HTERT RPE-1 (cell line): ENCODE measurements around the gene GMPS.
"Not testable (repeated sequence)": the region's sequence is repeated elsewhere in the genome, so short reads cannot be mapped to it uniquely, and the experiment has no call there.

Experiments
- in situ Hi-C: fragments of 300-500 bp; cut with MboI; formaldehyde crosslinking; loops from 4 replicates; pipeline ENCODE4 v1.14.3; 2020; ENCODE audit warnings: low sequenced_read_pairs

Gene GMPS

GRCh38 chr3:155871746-155872158, 1.3 kb downstream of the GMPS start:
- in situ Hi-C loops: no loop called here

DNA sequence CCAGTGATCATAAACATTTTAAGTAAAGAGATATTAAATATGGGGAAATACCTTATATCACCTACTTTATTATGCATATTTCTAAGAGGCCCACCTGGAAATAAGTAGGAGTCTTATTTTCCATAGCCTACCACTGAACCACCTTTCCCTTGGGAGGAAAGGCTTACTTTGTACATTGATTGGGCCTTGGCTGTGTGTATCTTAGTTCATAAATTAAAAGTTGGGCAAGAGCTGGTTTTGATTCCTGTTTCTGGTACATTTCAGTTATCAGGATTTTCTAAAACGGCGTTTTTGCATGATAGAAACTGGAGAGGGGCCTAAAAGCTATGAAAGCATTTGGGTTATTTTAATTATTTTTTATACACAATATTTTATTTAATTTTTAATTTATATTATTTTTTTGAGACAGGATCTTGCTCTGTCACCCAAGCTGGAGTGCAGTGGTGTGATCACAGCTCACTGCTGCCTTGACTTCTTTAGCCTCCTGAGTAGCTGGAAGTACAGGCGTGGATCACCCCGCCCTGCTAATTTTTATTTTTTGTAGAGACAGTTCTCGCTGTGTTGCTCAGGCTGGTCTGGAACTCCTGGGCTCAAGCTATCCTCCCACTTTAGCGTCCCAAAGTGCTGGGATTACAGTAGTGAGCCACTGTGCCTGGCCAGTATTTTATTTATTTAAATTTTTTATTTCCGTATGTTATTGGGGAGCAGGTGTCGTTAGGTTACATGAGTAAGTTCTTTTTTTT, 2.6 kb downstream of the GMPS start:
- in situ Hi-C loops: no loop called here

DNA sequence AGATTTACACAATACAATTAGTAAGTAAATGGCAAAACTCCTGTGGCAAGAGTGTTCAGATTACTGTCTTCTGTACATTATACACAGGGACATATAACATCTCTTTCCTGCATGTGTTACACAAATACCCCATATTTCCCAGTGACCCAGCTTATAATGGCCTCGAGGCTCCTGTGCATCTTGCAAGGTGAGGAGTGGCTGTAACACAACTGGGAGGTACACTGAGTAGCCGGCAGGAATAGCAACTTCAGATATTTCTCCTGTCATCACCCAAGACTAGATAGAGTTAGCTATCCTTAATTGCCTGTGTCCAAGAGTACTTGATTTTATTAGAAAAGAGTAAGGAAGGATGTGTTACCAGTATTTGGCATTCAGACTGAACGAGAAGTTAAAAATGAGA, 5.6 kb downstream of the GMPS start:
- in situ Hi-C loops: no loop called here

- in situ Hi-C loops: no loop called here
Observed at GRCh38 chr3:155876503-155876902, 6.1 kb downstream of the GMPS start.

GRCh38 chr3:155880286-155880685, 9.8 kb downstream of the GMPS start:
- in situ Hi-C loops: no loop called here

GRCh38 chr3:155884292-155884691, 13.8 kb downstream of the GMPS start:
- in situ Hi-C loops: no loop called here

- in situ Hi-C loops: no loop called here
Observed at GRCh38 chr3:155885292-155885691, 14.8 kb downstream of the GMPS start.

- in situ Hi-C loops: not testable (repeated sequence)
Observed at GRCh38 chr3:155886348-155886747, 15.9 kb downstream of the GMPS start.

DNA sequence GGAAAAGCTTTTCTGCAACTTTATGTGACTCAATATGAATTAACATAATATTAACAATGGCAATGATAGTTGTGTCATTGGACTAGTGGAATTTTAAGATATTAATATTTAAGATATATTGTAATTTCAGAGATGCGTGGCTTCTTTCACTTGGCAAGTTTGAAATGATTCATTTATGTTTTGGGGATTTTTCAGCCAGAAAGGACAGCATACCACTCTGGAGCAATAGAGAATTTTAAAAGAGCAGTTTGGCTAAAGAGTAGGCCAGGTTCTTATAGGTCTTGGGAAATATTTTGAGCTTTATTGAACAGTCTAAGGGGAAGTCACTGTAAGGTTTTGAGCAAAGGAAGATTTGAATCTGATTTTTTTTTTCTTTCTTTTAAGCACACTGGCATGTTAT, 16.5 kb downstream of the GMPS start:
- in situ Hi-C loops: no loop called here

- in situ Hi-C loops: no loop called here
Observed at GRCh38 chr3:155889212-155889611, 18.8 kb downstream of the GMPS start.

DNA sequence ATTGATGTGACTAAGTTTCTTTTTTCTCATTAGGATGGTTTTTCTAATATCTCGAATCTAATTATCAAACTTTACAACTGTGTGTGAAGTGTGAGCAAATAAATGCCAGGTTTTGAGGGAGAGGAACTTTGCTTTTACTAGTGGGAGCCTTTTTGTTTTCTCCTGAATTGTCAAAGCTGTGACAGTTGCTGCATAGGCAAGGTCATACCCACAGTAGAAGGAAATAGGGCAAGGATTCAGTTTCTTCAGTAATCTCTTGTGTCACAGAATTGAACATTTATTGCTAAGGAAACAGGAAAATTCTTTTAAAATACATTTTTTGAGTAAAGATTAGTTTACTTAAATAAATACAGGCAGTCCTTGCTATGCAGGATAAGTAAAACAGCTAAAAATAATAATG, 19.5 kb downstream of the GMPS start:
- in situ Hi-C loops: no loop called here

GRCh38 chr3:155890671-155891190, 20.3 kb downstream of the GMPS start:
- in situ Hi-C loops: no loop called here

GRCh38 chr3:155891321-155891720, 20.9 kb downstream of the GMPS start:
- in situ Hi-C loops: no loop called here

- in situ Hi-C loops: no loop called here
Observed at GRCh38 chr3:155895379-155895900, 25.0 kb downstream of the GMPS start.

GRCh38 chr3:155906900-155907299, 36.5 kb downstream of the GMPS start:
- in situ Hi-C loops: no loop called here

DNA sequence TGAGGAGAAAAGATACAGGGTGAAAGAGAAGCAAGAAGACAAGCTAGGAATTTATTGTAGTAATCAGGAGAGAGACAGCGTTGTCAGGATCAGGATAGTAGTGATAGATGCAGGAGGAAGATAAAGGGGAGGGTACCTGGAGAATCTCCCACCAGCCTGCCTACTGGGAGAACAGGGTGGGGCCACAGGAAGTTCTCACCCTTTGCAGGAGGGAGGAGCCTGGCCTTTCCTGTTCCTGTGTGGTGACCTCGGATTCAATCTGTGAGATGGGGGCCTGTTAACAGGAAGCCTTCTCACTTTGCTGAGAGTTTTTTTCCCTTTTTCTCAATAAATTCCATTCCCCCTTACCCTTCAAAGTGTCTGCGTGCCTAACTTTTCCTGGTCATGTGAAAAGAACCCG, 37.6 kb downstream of the GMPS start:
- in situ Hi-C loops: no loop called here

DNA sequence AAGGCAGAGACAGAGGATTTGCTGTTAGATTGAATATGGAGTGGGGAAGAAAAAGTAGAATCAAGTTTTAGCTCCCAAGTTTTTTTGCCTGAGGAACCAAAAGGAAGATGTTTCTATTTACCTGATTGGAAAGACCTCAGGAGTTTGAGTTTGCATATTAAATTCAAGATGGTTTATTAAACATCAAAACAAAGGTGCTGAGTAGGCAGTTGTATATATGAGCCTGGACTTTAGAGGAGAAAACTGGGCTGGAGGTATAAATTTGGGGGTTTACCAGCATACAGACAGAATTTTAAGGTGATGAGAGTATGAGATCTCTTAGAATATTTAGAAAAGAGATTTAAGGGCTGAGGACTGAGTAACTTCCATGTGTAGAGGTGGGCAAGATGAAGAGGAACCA, 38.2 kb downstream of the GMPS start:
- in situ Hi-C loops: no loop called here

- in situ Hi-C loops: no loop called here
Observed at GRCh38 chr3:155912090-155912489, 41.6 kb downstream of the GMPS start.

GRCh38 chr3:155912579-155913190, 42.2 kb downstream of the GMPS start:
- in situ Hi-C loops: no loop called here

- in situ Hi-C loops: no loop called here
Observed at GRCh38 chr3:155917781-155918180, 47.3 kb downstream of the GMPS start.

DNA sequence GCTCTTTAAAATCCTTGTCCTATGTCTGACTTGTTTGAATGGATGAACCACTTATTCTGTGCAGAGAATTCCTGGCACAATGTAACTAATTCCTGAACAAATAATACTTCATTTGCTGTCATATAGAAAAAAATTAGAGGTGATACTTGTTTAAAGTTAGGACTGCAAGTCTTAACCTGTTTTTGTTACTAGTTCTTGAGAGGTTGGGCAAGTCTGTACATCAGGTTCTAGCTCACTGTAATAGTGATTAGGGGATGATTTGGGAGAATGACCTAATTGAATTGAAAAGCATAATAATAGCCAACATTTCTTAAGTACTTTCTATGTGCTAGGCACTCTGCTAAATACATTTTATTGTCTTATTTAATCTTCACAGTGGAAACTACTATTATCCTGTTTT, 49.3 kb downstream of the GMPS start:
- in situ Hi-C loops: no loop called here

DNA sequence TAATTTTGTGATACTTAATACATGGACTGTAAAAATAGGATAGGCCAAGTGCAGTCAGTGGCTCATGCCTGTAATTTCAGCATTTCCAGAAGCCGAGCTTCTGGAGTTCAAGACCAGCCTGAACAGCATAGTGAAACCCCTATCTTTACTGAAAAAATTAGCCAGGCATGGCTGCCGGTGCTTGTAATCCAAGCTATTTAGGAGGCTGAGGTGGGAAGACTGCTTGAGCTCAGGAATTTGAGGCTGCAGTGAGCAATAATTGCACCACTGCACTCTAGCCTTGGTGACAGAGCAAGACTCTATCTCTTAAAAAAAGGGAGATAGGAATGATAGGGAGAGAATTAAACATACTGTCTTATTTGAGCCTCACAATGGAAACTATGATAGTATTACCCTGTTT, 51.0 kb downstream of the GMPS start:
- in situ Hi-C loops: no loop called here
